T follicular helper cell (primary cell): ENCODE results near the gene PHF13.
"Not testable (repeated sequence)": the region's sequence is repeated elsewhere in the genome, so short reads cannot be mapped to it uniquely, and the experiment has no call there.

Experiments used
- DNase-seq: peaks from one replicate; pipeline ENCODE4 v3.0.0-alpha.2; 2020; ENCODE audit warnings: low read depth

PHF13 gene

GRCh38 chr1:6631058-6631457 is 17.5 kb downstream of the PHF13 start:
- DNase-seq: no peak

GRCh38 chr1:6632588-6633514 is 19.3 kb downstream of the PHF13 start:
- no peak for DNase-seq

DNA sequence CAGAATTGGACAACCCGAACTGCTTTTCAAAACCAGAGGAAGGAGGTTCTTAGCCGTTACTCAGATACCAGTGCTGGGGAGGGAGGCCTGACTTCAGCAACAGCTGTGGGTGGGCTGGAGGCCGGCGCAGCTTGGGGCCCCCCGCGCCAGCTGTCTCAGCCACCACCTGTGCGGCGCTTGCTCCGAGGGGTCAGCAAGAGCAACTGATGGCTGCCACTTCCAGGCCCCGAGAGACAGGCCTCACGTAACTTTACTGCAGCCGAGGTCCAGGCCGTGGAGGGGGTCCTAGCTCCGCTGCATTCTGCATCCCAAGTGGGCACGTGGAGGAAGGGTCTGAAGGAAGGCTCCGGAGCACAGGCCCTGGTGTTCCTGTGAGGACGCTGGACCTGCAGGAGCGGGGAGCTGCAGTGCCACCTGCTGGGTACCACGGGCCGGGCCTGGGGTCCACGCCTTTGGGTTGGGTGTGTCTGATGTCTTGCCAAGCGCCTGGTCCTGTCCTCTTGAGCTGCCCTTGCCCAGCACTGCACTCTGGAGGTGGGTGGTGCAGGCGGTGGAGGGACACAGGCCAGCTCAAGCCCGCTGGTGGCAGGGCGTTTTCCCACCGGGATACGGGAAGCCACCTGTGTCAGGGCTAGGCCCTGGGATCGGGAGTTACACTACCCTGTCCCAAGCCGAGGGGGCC is 21.0 kb downstream of the PHF13 start:
- DNase-seq: peak; percentile 16

DNA sequence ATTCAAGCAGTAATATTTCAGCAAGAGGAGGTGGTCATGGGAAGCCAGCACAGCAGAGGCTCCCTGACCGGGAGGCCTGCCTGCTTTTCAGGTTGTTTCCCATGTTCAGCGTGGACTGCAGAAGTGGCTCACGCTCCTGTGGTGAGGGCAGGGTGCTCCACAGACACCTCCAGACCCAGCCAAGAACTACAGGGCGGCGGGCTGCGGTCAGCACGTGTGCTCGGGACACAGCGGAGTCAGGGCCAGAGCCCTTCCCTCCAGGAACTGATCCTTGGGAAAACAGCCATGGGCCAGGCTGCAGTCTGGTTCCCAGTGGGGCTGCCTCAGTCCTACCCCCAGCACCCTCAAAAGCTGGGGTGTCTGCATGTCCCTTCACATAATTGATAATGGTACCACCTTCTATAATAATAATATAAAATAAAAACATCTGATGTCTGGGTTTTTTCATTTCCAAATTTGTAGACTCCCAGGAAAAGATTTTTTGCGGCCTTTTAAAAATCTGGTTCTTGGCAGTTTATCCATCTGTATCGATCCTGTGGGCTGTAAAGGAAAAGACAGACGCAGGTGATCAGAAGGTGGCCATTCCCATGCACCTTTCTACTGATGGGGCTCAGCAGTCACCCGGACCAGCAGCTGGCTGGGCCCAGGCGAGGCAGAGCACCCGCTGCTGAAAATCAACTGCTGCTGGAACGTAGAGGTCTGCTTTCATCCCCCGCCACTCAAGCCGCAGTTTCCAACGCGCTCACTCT is 21.8 kb downstream of the PHF13 start:
- no peak for DNase-seq

DNA sequence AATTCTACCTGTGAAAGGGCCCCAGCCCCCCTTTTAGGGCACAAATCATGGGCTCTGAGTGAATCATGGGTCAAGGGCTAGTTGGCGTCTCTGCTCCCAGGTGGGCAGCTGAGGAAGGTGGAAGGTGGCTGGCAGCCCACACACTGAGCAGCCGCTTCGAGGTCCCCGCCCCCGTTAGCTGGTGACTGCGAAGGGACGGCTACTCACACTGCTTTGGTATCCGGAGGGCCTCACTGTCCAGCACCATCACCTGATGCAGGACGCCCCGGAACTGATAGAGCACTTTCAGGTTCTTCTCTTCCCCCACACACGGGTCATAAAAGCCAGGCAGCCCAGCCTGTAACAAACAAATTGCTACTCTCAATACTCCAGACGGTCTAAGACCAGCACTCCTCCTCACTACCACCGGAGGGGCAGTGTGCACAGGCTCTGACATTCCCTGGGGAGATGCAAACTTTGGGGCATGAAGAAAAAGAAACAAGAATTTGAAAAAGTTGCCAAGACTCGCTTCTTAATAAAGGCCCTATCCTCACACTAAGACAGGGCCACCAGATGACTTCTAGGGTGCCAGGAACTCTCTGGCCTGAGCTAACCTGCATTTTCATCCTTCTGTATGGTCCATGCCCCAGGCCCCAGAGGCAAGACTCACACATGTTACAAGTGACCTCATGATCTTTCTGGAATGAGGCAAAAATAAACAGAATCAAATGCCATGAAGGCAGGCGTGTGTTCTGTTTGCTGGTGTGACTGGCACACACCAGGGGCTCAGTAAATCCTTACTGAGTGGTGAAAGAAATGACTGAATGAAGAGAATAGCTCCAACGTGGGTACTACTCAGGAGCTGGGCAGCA is 22.6 kb downstream of the PHF13 start:
- DNase-seq: no peak

DNA sequence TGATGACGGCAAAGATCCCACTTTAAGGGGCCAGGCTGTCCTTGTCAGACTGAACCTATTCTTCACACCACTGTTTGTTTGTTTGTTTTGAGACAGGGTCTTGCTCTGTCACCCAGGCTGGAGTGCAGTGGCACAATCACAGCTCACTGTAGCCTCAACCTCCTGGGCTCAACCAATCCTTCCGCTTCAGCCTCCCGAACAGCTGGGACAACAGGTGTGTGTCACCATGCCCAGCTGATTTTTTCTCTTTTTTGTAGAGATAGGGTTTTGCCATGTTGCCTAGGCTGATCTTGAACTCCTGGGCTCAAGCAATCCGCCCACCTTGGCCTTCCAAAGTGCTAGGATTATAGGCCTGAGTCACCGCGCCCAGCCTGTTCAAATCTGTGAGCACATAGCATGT is 23.2 kb downstream of the PHF13 start:
- DNase-seq: not testable (repeated sequence)

GRCh38 chr1:6637770-6638169 is 24.2 kb downstream of the PHF13 start:
- DNase-seq: no peak

DNA sequence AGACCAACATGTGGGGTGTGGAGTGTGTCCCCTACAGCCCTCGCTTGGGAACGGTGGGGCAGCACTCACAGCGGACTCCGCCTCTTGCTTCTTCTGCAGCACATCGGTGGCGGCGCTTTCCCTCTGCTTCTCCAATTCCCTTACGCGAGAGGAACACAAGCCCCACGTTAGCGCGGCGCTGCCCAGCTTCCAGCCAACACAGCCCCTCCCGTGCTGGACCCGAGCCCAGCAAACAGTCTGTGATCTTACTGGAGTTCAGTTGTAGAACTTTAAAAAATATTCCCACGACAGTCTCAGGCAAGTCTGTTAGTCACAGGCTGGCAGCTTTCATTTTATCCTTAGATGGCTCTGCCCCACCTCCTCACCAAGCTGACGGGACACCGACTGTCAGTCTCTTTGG is 24.7 kb downstream of the PHF13 start:
- no peak for DNase-seq

DNA sequence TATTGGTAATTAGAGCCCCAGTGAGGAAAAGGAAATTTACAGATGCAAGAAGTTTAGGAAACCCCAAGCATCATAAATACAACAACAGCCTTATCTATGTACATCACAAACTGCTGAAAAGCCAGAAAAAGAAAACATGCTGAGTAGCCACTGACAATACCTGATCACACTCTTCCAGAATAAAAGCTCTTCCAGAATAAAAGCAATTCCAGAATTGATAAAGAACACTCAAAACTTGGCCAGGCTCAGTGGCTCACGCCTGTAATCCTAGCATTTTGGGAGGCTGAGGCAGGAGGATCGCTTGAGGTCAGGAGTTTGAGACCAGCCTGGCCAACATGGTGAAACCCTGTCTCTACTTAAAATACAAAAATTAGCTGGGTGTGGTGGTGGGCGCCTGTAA is 27.3 kb downstream of the PHF13 start:
- DNase-seq: not testable (repeated sequence)

GRCh38 chr1:6645018-6645417 is 31.5 kb downstream of the PHF13 start:
- DNase-seq: no peak

GRCh38 chr1:6646499-6647148 is 33.1 kb downstream of the PHF13 start:
- DNase-seq: no peak

GRCh38 chr1:6648556-6648955 is 35.0 kb downstream of the PHF13 start:
- no peak for DNase-seq

DNA sequence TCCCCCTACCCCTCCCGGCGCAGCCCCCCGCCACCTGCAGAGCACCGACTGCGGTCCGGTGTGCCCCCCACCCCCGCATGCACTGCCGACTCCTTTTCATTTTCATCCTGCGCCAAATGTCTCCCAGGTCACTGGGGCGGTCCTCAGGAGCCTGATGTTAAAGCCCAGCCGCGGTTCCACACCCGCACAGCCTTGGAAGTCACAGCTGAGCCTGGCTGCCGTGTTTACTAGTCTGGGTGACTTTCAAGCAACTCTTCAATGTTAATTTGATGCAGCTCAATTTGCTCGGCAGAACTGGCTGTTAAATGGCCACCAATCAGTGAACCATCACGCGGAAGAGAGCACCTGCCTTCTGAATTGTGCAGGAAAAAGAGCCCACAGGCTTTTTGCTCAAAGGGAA is 38.4 kb downstream of the PHF13 start:
- no peak for DNase-seq

GRCh38 chr1:6652986-6653385 is 39.5 kb downstream of the PHF13 start:
- DNase-seq: no peak

DNA sequence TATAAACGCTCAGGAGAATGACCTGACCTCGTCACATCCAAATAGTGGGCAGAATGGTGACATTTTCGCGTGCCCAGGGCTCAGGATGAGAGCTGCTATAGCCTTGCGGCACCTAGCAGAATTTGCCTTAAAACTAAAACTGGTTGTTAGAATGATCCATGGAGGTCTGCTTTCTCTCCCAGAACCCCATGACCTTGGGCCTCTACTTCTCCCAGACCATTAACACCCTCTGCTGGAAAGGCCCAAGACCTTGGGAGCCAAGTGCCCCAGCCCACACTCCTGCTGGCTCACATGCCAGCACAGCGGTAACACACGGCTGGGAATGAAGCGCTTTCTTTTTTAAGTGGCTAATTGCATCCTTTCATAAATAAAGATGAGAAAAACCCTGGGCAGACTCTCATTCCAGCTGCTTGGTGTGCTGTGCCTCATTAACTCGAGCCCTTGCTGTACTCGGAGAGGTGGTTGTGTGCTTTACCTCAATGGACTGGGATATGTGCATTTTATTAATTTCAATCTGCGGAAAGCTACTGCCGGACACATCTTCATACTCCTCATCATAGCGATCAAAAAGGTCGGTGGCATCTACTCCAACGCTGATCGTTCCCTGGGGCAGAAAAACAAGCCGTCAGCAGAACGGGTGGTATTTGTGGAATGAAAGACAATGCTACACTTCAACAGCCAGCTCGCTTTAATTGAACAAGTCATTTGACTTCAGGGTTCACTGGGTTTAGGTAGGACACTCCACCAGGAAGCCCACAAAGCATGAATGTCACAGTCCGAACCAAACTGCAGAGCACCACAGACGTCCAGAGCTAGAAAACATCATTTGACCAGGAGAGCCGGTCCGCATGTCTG is 40.1 kb downstream of the PHF13 start:
- no peak for DNase-seq

GRCh38 chr1:6657138-6657537 is 43.6 kb downstream of the PHF13 start:
- no peak for DNase-seq

DNA sequence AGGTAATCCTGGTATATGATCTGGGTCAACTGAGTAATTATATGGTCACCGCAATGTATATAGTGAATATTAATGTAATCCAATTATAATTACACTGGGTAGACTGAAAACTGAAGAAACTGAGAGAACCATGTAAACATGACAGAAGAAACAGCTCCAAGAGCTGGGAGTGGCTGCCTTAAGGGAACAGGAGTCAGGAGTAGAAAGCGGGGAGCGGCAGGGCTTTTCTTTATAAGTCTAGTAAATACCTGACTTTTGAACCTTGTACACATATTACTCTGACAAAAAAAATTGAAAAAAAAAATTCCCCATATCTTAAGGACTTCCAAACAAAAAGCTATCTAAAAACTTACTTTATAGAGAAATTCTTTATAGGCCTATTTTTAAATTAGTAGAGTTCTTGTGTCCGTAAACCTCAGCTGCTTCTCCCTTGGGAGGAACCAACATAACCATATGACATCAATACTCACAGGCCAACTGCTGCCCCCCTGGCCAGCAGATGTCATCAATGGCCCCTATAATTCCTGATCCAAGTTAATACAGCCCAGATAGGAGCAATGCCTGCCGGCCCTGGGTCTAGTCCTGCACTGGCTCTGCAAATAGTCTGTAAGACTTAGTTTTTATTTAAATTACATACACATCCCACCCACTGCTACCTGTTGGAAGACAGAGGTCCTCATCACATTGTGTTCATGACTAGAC is 45.0 kb downstream of the PHF13 start:
- DNase-seq: no peak

DNA sequence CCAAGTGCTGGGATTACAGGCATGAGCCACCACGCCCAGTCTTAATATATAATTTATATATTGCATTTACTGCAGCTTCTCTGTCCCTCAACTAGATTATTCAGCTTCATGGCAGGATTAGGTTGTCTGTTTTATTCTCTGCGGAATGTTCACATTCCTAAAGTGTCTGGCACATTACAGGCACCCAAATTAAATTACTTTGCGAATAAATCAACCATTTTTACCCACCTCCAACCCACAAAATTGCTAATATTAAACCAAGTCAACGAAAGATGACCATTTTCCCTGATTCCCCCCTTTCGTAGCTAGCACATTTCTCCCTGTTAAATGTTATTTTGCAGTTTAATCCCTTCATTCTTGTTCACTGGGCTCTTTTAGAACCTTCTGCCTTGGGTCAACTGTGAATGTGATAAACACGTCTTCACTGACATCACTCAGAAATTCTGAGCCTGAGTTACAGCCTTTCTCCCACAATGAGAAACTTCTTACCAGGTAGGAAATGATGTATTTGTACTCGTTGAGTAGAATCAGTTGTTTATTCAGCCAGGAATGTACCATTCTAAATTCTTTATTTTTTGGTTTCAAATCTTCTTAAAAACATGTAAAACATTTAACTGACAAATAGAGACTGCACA is 47.0 kb downstream of the PHF13 start:
- DNase-seq: no peak

GRCh38 chr1:6662468-6662867 is 48.9 kb downstream of the PHF13 start:
- DNase-seq: not testable (repeated sequence)
